ENCODE data around the gene SOBP. TPM values are rescaled to one million over a fixed set of nuclear protein-coding genes. Genes with fewer than 3 reads are reported as not detected.
A peak's percentile ranks its signal among the peaks of the same experiment; 100 is the strongest.

Gene SOBP
- 6.6 to 10.1 TPM (median 7.6 TPM) in 3 replicates for total RNA-seq (2021)
- Bru-seq, nascent RNA = percentile 67 among the genes with signal in this experiment
- long read RNA-seq, experiment 1, full-length matches to known transcripts = 3 of 16 reads
- long read RNA-seq, experiment 1, partial matches to known transcripts = 3 of 16 reads
- long read RNA-seq, experiment 1, other reads (novel, unspliced or antisense) = 10 of 16 reads
- long read RNA-seq, experiment 2, partial matches to known transcripts = 2 of 12 reads
- long read RNA-seq, experiment 2, other reads (novel, unspliced or antisense) = 10 of 12 reads
- long read RNA-seq, experiment 3, partial matches to known transcripts = 0 of 1 reads
- long read RNA-seq, experiment 3, other reads (novel, unspliced or antisense) = 1 of 1 reads

DNA sequence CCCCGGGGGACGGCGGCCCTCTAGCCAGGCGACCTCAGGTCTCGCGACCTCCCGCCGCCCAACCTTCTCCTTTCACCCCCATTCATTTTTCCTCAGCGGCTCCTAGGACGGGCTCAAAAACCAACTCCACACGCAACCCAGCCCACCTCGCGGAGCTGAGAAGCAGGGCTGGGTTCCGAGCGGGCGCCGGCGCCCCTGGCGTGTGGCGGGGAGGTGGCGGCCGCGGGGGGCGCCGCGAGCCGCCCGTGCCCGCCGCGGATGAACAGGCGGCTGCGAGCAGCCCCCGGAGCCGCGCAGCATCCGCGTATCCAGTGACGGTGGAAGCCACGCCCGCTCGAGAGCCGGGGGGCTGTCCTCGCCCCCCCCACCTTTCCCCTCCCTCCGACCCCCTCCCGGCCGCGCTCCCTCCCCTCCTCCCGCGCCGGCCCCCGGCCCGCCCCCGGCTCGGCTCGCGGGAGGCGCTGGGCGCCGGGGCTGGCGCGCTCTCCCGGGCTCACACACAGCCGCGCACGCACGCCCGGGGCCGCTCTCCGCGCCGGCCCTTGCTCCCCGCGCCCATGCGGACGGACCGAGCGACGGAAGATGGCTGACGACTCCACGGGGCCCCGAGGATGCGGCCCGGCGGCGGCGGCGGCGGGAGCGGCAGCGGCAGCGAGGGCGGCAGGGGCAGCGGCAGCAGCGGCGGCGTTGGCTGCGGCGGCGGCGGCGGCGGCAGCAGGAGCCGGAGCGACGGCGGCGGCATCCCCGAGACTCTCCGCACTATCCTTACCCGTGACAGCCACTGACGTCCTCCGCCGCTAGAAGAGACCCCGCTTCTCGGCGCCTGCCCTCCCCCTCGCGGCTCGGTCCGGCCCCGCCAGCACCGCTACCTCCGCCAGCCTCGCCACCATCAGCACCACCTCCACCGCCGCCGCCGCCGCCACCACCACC, at the start of gene SOBP:
Gene SOBP, plus strand, starts transcription at position 482 of the 930 bp plus-strand sequence. CDS start 500 bp downstream, outside the sequence.
- Mint-ChIP-seq H3K36me3 (no peaks in the 10 kb centered on the region), H3K27me3 (ENCODE audit: low read depth) (peaks cover 41% of the 10 kb centered on the region), H3K9me3 (no peaks in the 10 kb centered on the region), H3K27ac (no peak within 1 kb of the TSS), H3K4me1 (peaks cover 19% of the 10 kb centered on the region), H3K4me3 (peak within 1 kb of the TSS; percentile 92)
- TF ChIP-seq, protein P1, sequence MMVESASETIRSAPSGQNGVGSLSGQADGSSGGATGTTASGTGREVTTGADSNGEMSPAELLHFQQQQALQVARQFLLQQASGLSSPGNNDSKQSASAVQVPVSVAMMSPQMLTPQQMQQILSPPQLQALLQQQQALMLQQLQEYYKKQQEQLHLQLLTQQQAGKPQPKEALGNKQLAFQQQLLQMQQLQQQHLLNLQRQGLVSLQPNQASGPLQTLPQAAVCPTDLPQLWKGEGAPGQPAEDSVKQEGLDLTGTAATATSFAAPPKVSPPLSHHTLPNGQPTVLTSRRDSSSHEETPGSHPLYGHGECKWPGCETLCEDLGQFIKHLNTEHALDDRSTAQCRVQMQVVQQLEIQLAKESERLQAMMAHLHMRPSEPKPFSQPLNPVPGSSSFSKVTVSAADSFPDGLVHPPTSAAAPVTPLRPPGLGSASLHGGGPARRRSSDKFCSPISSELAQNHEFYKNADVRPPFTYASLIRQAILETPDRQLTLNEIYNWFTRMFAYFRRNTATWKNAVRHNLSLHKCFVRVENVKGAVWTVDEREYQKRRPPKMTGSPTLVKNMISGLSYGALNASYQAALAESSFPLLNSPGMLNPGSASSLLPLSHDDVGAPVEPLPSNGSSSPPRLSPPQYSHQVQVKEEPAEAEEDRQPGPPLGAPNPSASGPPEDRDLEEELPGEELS (CRISPR knock-in tag; IDR thresholded peaks at IDR 0.05) = 0 out of 2 replicates have a peak, but pooled peaks have one; percentile 30
- TF ChIP-seq, protein P2, sequence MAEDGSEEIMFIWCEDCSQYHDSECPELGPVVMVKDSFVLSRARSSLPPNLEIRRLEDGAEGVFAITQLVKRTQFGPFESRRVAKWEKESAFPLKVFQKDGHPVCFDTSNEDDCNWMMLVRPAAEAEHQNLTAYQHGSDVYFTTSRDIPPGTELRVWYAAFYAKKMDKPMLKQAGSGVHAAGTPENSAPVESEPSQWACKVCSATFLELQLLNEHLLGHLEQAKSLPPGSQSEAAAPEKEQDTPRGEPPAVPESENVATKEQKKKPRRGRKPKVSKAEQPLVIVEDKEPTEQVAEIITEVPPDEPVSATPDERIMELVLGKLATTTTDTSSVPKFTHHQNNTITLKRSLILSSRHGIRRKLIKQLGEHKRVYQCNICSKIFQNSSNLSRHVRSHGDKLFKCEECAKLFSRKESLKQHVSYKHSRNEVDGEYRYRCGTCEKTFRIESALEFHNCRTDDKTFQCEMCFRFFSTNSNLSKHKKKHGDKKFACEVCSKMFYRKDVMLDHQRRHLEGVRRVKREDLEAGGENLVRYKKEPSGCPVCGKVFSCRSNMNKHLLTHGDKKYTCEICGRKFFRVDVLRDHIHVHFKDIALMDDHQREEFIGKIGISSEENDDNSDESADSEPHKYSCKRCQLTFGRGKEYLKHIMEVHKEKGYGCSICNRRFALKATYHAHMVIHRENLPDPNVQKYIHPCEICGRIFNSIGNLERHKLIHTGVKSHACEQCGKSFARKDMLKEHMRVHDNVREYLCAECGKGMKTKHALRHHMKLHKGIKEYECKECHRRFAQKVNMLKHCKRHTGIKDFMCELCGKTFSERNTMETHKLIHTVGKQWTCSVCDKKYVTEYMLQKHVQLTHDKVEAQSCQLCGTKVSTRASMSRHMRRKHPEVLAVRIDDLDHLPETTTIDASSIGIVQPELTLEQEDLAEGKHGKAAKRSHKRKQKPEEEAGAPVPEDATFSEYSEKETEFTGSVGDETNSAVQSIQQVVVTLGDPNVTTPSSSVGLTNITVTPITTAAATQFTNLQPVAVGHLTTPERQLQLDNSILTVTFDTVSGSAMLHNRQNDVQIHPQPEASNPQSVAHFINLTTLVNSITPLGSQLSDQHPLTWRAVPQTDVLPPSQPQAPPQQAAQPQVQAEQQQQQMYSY (CRISPR knock-in tag; IDR thresholded peaks at IDR 0.05) = no peak
- TF ChIP-seq, protein P3, sequence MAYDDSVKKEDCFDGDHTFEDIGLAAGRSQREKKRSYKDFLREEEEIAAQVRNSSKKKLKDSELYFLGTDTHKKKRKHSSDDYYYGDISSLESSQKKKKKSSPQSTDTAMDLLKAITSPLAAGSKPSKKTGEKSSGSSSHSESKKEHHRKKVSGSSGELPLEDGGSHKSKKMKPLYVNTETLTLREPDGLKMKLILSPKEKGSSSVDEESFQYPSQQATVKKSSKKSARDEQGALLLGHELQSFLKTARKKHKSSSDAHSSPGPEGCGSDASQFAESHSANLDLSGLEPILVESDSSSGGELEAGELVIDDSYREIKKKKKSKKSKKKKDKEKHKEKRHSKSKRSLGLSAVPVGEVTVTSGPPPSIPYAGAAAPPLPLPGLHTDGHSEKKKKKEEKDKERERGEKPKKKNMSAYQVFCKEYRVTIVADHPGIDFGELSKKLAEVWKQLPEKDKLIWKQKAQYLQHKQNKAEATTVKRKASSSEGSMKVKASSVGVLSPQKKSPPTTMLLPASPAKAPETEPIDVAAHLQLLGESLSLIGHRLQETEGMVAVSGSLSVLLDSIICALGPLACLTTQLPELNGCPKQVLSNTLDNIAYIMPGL (CRISPR knock-in tag; IDR thresholded peaks at IDR 0.05) = peak; percentile 18; the same call in 1 of the 2 replicates
- ATAC-seq (peak; percentile 46), DNase-seq (ENCODE audit: low spot score) (peak; percentile 64)
- ChIA-PET CTCF (interaction anchor here (0.7 to 6.5 kb wide), 6 partner anchors 11 to 172 kb away, joined by 3 to 31 read pairs (median 4); partner anchors contain the start of gene PDSS2), POLR2A (interaction anchor here (1.3 to 1.6 kb wide), 3 partner anchors 30 to 374 kb away, joined by 3 to 7 read pairs (median 3); partner anchors contain the start of gene PDSS2)

DNA sequence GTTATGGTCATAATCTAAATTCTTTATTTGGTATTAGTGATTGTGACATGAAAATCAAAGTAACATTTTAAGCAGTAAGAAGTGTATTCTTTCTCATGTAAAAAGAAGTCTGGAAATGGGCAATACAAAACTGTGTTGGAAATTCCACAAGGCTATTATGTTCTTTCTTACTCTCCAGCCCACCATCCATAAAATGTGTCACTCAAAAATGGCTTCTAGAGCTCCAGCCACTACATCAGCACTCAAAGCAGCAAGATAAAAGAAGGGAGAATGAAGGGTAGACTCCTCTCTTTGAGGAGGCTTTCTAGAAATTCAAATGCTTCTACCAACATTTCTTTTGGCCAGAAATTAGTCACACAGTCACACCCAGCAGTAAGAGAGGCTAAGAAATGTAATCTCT, 49.0 kb upstream of the SOBP start:
- TF ChIP-seq, protein P4, sequence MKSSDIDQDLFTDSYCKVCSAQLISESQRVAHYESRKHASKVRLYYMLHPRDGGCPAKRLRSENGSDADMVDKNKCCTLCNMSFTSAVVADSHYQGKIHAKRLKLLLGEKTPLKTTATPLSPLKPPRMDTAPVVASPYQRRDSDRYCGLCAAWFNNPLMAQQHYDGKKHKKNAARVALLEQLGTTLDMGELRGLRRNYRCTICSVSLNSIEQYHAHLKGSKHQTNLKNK (CRISPR knock-in tag; IDR thresholded peaks at IDR 0.05) = no peak
- TF ChIP-seq ETV6 (CRISPR knock-in tag; IDR thresholded peaks at IDR 0.05) = no peak
- TF ChIP-seq JAZF1 (CRISPR knock-in tag; IDR thresholded peaks at IDR 0.05) = no peak
- TF ChIP-seq ESRRA (CRISPR knock-in tag; IDR thresholded peaks at IDR 0.05; ENCODE audit: borderline replicate concordance) = no peak
- TF ChIP-seq, protein P1 (CRISPR knock-in tag; IDR thresholded peaks at IDR 0.05) = no peak
- TF ChIP-seq ZNF396 (CRISPR knock-in tag; IDR thresholded peaks at IDR 0.05; ENCODE audit: borderline replicate concordance) = no peak
- no peak for TF ChIP-seq PRRX2 (CRISPR knock-in tag; IDR thresholded peaks at IDR 0.05)
- TF ChIP-seq CTCF (IDR thresholded peaks at IDR 0.05) = no peak
- no peak for TF ChIP-seq IRF2 (CRISPR knock-in tag; IDR thresholded peaks at IDR 0.05; ENCODE audit: borderline replicate concordance, low read depth)
- TF ChIP-seq NR3C1 (CRISPR knock-in tag; conservative IDR thresholded peaks at IDR 0.05; ENCODE audit: low read depth) = no peak
- TF ChIP-seq, protein P5, sequence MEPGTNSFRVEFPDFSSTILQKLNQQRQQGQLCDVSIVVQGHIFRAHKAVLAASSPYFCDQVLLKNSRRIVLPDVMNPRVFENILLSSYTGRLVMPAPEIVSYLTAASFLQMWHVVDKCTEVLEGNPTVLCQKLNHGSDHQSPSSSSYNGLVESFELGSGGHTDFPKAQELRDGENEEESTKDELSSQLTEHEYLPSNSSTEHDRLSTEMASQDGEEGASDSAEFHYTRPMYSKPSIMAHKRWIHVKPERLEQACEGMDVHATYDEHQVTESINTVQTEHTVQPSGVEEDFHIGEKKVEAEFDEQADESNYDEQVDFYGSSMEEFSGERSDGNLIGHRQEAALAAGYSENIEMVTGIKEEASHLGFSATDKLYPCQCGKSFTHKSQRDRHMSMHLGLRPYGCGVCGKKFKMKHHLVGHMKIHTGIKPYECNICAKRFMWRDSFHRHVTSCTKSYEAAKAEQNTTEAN (CRISPR knock-in tag; IDR thresholded peaks at IDR 0.05) = no peak
- TF ChIP-seq CBFB (CRISPR knock-in tag; IDR thresholded peaks at IDR 0.05; ENCODE audit: low read depth) = no peak
- Mint-ChIP-seq H3K27me3 (ENCODE audit: low read depth) (no peaks in the 10 kb centered on the region), H3K36me3 (peaks cover 5% of the 10 kb centered on the region), H3K27ac (no peak overlapping the region), H3K4me3 (no peak overlapping the region), H3K9me3 (peaks cover 4% of the 10 kb centered on the region), H3K4me1 (0 out of 2 replicates have a peak, but pooled peaks cover 3% of the 10 kb centered on the region)
- ChIA-PET CTCF (no interaction called here), POLR2A (no interaction called here)
- no peak for DNase-seq (ENCODE audit: low spot score)
- ATAC-seq = no peak

Measured in WTC11 (cell line).